Measurements from ENCODE around the gene HEXD.

The HEXD gene

GRCh38 chr17:82415336-82415735, 2.8 kb upstream of the HEXD start:
- DNase-seq (ENCODE audit: low read depth in 3 of 3) = no peak

GRCh38 chr17:82415786-82416185, 2.4 kb upstream of the HEXD start:
- DNase-seq (ENCODE audit: low read depth in 3 of 3) = no peak

GRCh38 chr17:82416264-82416663, 1.9 kb upstream of the HEXD start:
- DNase-seq (ENCODE audit: low read depth in 3 of 3) = no peak

GRCh38 chr17:82416771-82417170, 1.4 kb upstream of the HEXD start:
- no peak for DNase-seq (ENCODE audit: low read depth in 3 of 3)

- no peak for DNase-seq (ENCODE audit: low read depth in 3 of 3)
Measured at GRCh38 chr17:82419540-82419939, 1.4 kb downstream of the HEXD start.

- DNase-seq (ENCODE audit: low read depth in 3 of 3) = peak; percentile 37 to 53 (median 48)
Measured at GRCh38 chr17:82424001-82424862, 6.1 kb downstream of the HEXD start.

- DNase-seq (ENCODE audit: low read depth in 3 of 3) = no peak
Measured at GRCh38 chr17:82424863-82425159, 6.7 kb downstream of the HEXD start.

- no peak for DNase-seq (ENCODE audit: low read depth in 3 of 3)
Measured at GRCh38 chr17:82428546-82428945, 10.4 kb downstream of the HEXD start.

- no peak for DNase-seq (ENCODE audit: low read depth in 3 of 3)
Measured at GRCh38 chr17:82429824-82430223, 11.7 kb downstream of the HEXD start.

- DNase-seq (ENCODE audit: low read depth in 3 of 3) = no peak
Measured at GRCh38 chr17:82432017-82432416, 13.9 kb downstream of the HEXD start.

GRCh38 chr17:82433560-82434215, 15.5 kb downstream of the HEXD start:
- DNase-seq (ENCODE audit: low read depth in 3 of 3) = no peak

GRCh38 chr17:82434216-82434565, 16.0 kb downstream of the HEXD start:
- no peak for DNase-seq (ENCODE audit: low read depth in 3 of 3)

GRCh38 chr17:82435103-82435502, 17.0 kb downstream of the HEXD start:
- DNase-seq (ENCODE audit: low read depth in 3 of 3) = no peak

- no peak for DNase-seq (ENCODE audit: low read depth in 3 of 3)
Measured at GRCh38 chr17:82435601-82436583, 17.7 kb downstream of the HEXD start.

GRCh38 chr17:82436601-82437324, 18.6 kb downstream of the HEXD start:
- DNase-seq (ENCODE audit: low read depth in 3 of 3) = no peak

- DNase-seq (ENCODE audit: low read depth in 3 of 3) = no peak
Measured at GRCh38 chr17:82437325-82437668, 19.1 kb downstream of the HEXD start.

GRCh38 chr17:82438401-82439193, 20.4 kb downstream of the HEXD start:
- DNase-seq (ENCODE audit: low read depth in 3 of 3) = no peak

GRCh38 chr17:82439194-82439828, 21.2 kb downstream of the HEXD start:
- DNase-seq (ENCODE audit: low read depth in 3 of 3) = no peak

- no peak for DNase-seq (ENCODE audit: low read depth in 3 of 3)
Measured at GRCh38 chr17:82439829-82440365, 21.8 kb downstream of the HEXD start.

GRCh38 chr17:82440469-82440981, 22.4 kb downstream of the HEXD start:
- no peak for DNase-seq (ENCODE audit: low read depth in 3 of 3)

All from stimulated activated CD4-positive, alpha-beta T cell treated with anti-CD3 and anti-CD28 coated beads, TNF-alpha, amount 100 ng/mL, for 48 hours (primary cell).